ENCODE results near the gene LONRF2. TPM values are rescaled to one million over a fixed set of nuclear protein-coding genes. Genes with fewer than 3 reads are reported as not detected.

LONRF2 gene
- total RNA-seq, 1 experiment from 2014 or later, result not detected

- Histone ChIP-seq H3K4me3 (ENCODE audit: insufficient read depth, low read depth, low read length) (no peak overlapping the region), H3K36me3 (replicated peaks; ENCODE audit: control insufficient read depth, insufficient read depth, low read length) (no peaks in the 10 kb centered on the region), H3K27me3 (ENCODE audit: control insufficient read depth, insufficient read depth, low read length) (no peaks in the 10 kb centered on the region)
- no peak for DNase-seq
Measured at GRCh38 chr2:100274566-100275199, 47.6 kb downstream of the LONRF2 start.

GRCh38 chr2:100274076-100274475, 48.2 kb downstream of the LONRF2 start:
- H3K27me3 ChIP-seq (ENCODE audit: control insufficient read depth, insufficient read depth, low read length), result no peaks in the 10 kb centered on the region
- peak; percentile 74 for DNase-seq

GRCh38 chr2:100273387-100273786, 48.9 kb downstream of the LONRF2 start:
- DNase-seq, result no peak
- Histone ChIP-seq H3K27me3 (ENCODE audit: control insufficient read depth, insufficient read depth, low read length) (no peaks in the 10 kb centered on the region), H3K4me3 (ENCODE audit: insufficient read depth, low read depth, low read length) (no peak overlapping the region), H3K36me3 (replicated peaks; ENCODE audit: control insufficient read depth, insufficient read depth, low read length) (no peaks in the 10 kb centered on the region)

More at GRCh38 chr2:100274076-100274475, 48.2 kb downstream of the LONRF2 start:
- H3K4me3 ChIP-seq (ENCODE audit: insufficient read depth, low read depth, low read length), result no peak overlapping the region
- no peaks in the 10 kb centered on the region for H3K36me3 ChIP-seq (replicated peaks; ENCODE audit: control insufficient read depth, insufficient read depth, low read length)

GRCh38 chr2:100272841-100273329, 49.4 kb downstream of the LONRF2 start:
- H3K36me3 ChIP-seq (replicated peaks; ENCODE audit: control insufficient read depth, insufficient read depth, low read length), result no peaks in the 10 kb centered on the region
- no peak for DNase-seq
- H3K4me3 ChIP-seq (ENCODE audit: insufficient read depth, low read depth, low read length), result no peak overlapping the region
- H3K27me3 ChIP-seq (ENCODE audit: control insufficient read depth, insufficient read depth, low read length), result no peaks in the 10 kb centered on the region

GRCh38 chr2:100271210-100271609, 51.1 kb downstream of the LONRF2 start:
- no peaks in the 10 kb centered on the region for H3K27me3 ChIP-seq (ENCODE audit: control insufficient read depth, insufficient read depth, low read length)
- no peaks in the 10 kb centered on the region for H3K36me3 ChIP-seq (replicated peaks; ENCODE audit: control insufficient read depth, insufficient read depth, low read length)
- no peak for DNase-seq
- no peak overlapping the region for H3K4me3 ChIP-seq (ENCODE audit: insufficient read depth, low read depth, low read length)

- Histone ChIP-seq H3K27me3 (ENCODE audit: control insufficient read depth, insufficient read depth, low read length) (no peaks in the 10 kb centered on the region), H3K36me3 (replicated peaks; ENCODE audit: control insufficient read depth, insufficient read depth, low read length) (no peaks in the 10 kb centered on the region), H3K4me3 (ENCODE audit: insufficient read depth, low read depth, low read length) (no peak overlapping the region)
- no peak for DNase-seq
Measured at GRCh38 chr2:100270381-100271146, 51.7 kb downstream of the LONRF2 start.

- no peaks in the 10 kb centered on the region for H3K36me3 ChIP-seq (replicated peaks; ENCODE audit: control insufficient read depth, insufficient read depth, low read length)
- DNase-seq, result no peak
- no peaks in the 10 kb centered on the region for H3K27me3 ChIP-seq (ENCODE audit: control insufficient read depth, insufficient read depth, low read length)
- H3K4me3 ChIP-seq (ENCODE audit: insufficient read depth, low read depth, low read length), result no peak overlapping the region
Measured at GRCh38 chr2:100269889-100270288, 52.4 kb downstream of the LONRF2 start.

GRCh38 chr2:100268986-100269385, 53.3 kb downstream of the LONRF2 start:
- no peak overlapping the region for H3K4me3 ChIP-seq (ENCODE audit: insufficient read depth, low read depth, low read length)
- H3K27me3 ChIP-seq (ENCODE audit: control insufficient read depth, insufficient read depth, low read length), result no peaks in the 10 kb centered on the region
- H3K36me3 ChIP-seq (replicated peaks; ENCODE audit: control insufficient read depth, insufficient read depth, low read length), result no peaks in the 10 kb centered on the region
- no peak for DNase-seq

GRCh38 chr2:100267751-100268150, 54.5 kb downstream of the LONRF2 start:
- DNase-seq, result no peak
- Histone ChIP-seq H3K36me3 (replicated peaks; ENCODE audit: control insufficient read depth, insufficient read depth, low read length) (no peaks in the 10 kb centered on the region), H3K4me3 (ENCODE audit: insufficient read depth, low read depth, low read length) (no peak overlapping the region), H3K27me3 (ENCODE audit: control insufficient read depth, insufficient read depth, low read length) (no peaks in the 10 kb centered on the region)

GRCh38 chr2:100266126-100266525, 56.2 kb downstream of the LONRF2 start:
- H3K36me3 ChIP-seq (replicated peaks; ENCODE audit: control insufficient read depth, insufficient read depth, low read length), result no peaks in the 10 kb centered on the region

GRCh38 chr2:100265226-100265625, 57.1 kb downstream of the LONRF2 start:
- no peaks in the 10 kb centered on the region for H3K27me3 ChIP-seq (ENCODE audit: control insufficient read depth, insufficient read depth, low read length)
- H3K36me3 ChIP-seq (replicated peaks; ENCODE audit: control insufficient read depth, insufficient read depth, low read length), result no peaks in the 10 kb centered on the region
- no peak overlapping the region for H3K4me3 ChIP-seq (ENCODE audit: insufficient read depth, low read depth, low read length)
- DNase-seq, result no peak

More at GRCh38 chr2:100266126-100266525, 56.2 kb downstream of the LONRF2 start:
- Histone ChIP-seq H3K27me3 (ENCODE audit: control insufficient read depth, insufficient read depth, low read length) (no peaks in the 10 kb centered on the region), H3K4me3 (ENCODE audit: insufficient read depth, low read depth, low read length) (no peak overlapping the region)
- no peak for DNase-seq

GRCh38 chr2:100264651-100265050, 57.6 kb downstream of the LONRF2 start:
- no peaks in the 10 kb centered on the region for H3K36me3 ChIP-seq (replicated peaks; ENCODE audit: control insufficient read depth, insufficient read depth, low read length)
- H3K4me3 ChIP-seq (ENCODE audit: insufficient read depth, low read depth, low read length), result no peak overlapping the region
- H3K27me3 ChIP-seq (ENCODE audit: control insufficient read depth, insufficient read depth, low read length), result no peaks in the 10 kb centered on the region
- DNase-seq, result no peak

GRCh38 chr2:100264121-100264520, 58.2 kb downstream of the LONRF2 start:
- Histone ChIP-seq H3K4me3 (ENCODE audit: insufficient read depth, low read depth, low read length) (no peak overlapping the region), H3K27me3 (ENCODE audit: control insufficient read depth, insufficient read depth, low read length) (no peaks in the 10 kb centered on the region), H3K36me3 (replicated peaks; ENCODE audit: control insufficient read depth, insufficient read depth, low read length) (no peaks in the 10 kb centered on the region)
- no peak for DNase-seq

- no peaks in the 10 kb centered on the region for H3K27me3 ChIP-seq (ENCODE audit: control insufficient read depth, insufficient read depth, low read length)
- H3K4me3 ChIP-seq (ENCODE audit: insufficient read depth, low read depth, low read length), result no peak overlapping the region
Measured at GRCh38 chr2:100262555-100263320, 59.6 kb downstream of the LONRF2 start.

More at GRCh38 chr2:100262555-100263320, 59.6 kb downstream of the LONRF2 start:
- DNase-seq, result peak; percentile 85
- no peaks in the 10 kb centered on the region for H3K36me3 ChIP-seq (replicated peaks; ENCODE audit: control insufficient read depth, insufficient read depth, low read length)
